HepG2 (cell line): ENCODE results near the gene NCBP2L. TPM values are rescaled to one million over a fixed set of nuclear protein-coding genes. Genes with fewer than 3 reads are reported as not detected.

Experiments
- ATAC-seq: fragments of 200-7000 bp; cut with Tn5 transposase; 3 replicates; pipeline ENCODE4 v1.9.1; 2020; ENCODE audit warnings: mild to moderate bottlenecking, moderate library complexity
- BruUV-seq: library from RNA; stranded (reverse); fragments of 400-500 nt; replicated peaks from 2 replicates; lab custom pipeline; 2021; lab: Mats Ljungman, UMichigan
- CTCF ChIA-PET: fragments of 300-600 bp; formaldehyde crosslinking; extraction: SDS; loops from one replicate; lab custom pipeline; 2021; ENCODE audit warnings: low total read pairs, inconsistent platforms, low intra/inter-chr PET ratio; lab: Yijun Ruan, JAX
- POLR2A ChIA-PET: fragments of 350-600 bp; sonication (Branson Sonifier 250); formaldehyde crosslinking; loops from one replicate; lab custom pipeline; 2020; ENCODE audit warnings: antibody characterized with exemption, inconsistent platforms; lab: Yijun Ruan, JAX
- DNase-seq: peaks from one replicate; pipeline ENCODE4 v3.0.0-alpha.2; 2015; ENCODE audit warnings: low spot score
- FAIRE-seq: peaks from 3 replicates; lab custom pipeline; 2011; peaks lifted over from hg19 to GRCh38; lab: Jason Lieb, UNC
- H2AFZ ChIP-seq: one replicate; pipeline ENCODE4 v1.6.1; 2011; ENCODE audit warnings: low read length, inconsistent platforms
- H3K27ac ChIP-seq: fragments of 300-600 bp; 3 replicates; pipeline ENCODE4 v1.8.0; 2011; ENCODE audit warnings: mixed run types, mild to moderate bottlenecking, mixed read lengths, low read length, inconsistent platforms; ENCODE audit not compliant: insufficient read depth; ENCODE audit errors: extremely low read length
- H3K27me3 ChIP-seq, 2 experiments: fragments of 200-600 bp in 1 of 2; 2 replicates in 1 of 2; 3 replicates in 1 of 2; pipeline versions ENCODE4 v1.6.0 to v1.8.0; 2011; ENCODE audit warnings: low read length in 2 of 2, mild to moderate bottlenecking in 2 of 2, moderate library complexity in 2 of 2, inconsistent platforms in 1 of 2; ENCODE audit not compliant: insufficient read depth in 2 of 2, control insufficient read depth in 1 of 2
- H3K36me3 ChIP-seq, 2 experiments: fragments of 200-600 bp in 1 of 2; replicated peaks in 1 of 2; 2 replicates in 1 of 2; 3 replicates in 1 of 2; pipeline versions ENCODE4 v1.5.1 to v1.8.0; 2011; ENCODE audit warnings: low read length in 2 of 2, inconsistent platforms in 1 of 2; ENCODE audit not compliant: insufficient read depth in 2 of 2, control insufficient read depth in 1 of 2
- H3K4me1 ChIP-seq: 2 replicates; pipeline ENCODE4 v1.5.1; 2012; ENCODE audit warnings: low read length, inconsistent platforms; ENCODE audit not compliant: insufficient read depth
- H3K4me2 ChIP-seq: 2 replicates; pipeline ENCODE4 v1.6.0; 2011; ENCODE audit warnings: low read depth, low read length, inconsistent platforms
- H3K4me3 ChIP-seq, 3 experiments: fragments of 200-600 bp in 1 of 3; sonication (generic), shearing (Covaris generic) in 1 of 3; replicated peaks in 1 of 3; 2 replicates each; pipeline ENCODE4 v1.5.1; 2011 to 2016; ENCODE audit warnings: low read length in 3 of 3, inconsistent platforms in 2 of 3, low read depth in 2 of 3, mild to moderate bottlenecking in 2 of 3, control low read depth in 1 of 3, mixed read lengths in 1 of 3; ENCODE audit not compliant: insufficient read depth in 1 of 3
- H3K79me2 ChIP-seq: one replicate; pipeline ENCODE4 v1.6.1; 2011; ENCODE audit warnings: low read length, inconsistent platforms; ENCODE audit not compliant: insufficient read depth
- H3K9ac ChIP-seq: 2 replicates; pipeline ENCODE4 v1.6.0; 2011; ENCODE audit warnings: mild to moderate bottlenecking, low read depth, low read length, inconsistent platforms; ENCODE audit not compliant: insufficient read depth
- H3K9me3 ChIP-seq: 2 replicates; pipeline ENCODE4 v1.5.1; 2012; ENCODE audit warnings: mild to moderate bottlenecking, low read length
- H4K20me1 ChIP-seq: 2 replicates; pipeline ENCODE4 v1.6.0; 2011; ENCODE audit warnings: inconsistent platforms, mild to moderate bottlenecking, low read length, moderate library complexity; ENCODE audit not compliant: insufficient read depth
- ARID2 ChIP-seq: sonication (generic); formaldehyde crosslinking; IDR thresholded peaks from 2 replicates; pipeline ENCODE4 v1.8.1; 2022; ENCODE audit warnings: mild to moderate bottlenecking, missing genetic modification reagents, borderline replicate concordance
- BCL3 ChIP-seq: sonication (generic); formaldehyde crosslinking; IDR thresholded peaks from 2 replicates; pipeline ENCODE4 v1.5.1; 2020; ENCODE audit warnings: mild to moderate bottlenecking, missing genetic modification reagents, moderate library complexity
- CCDC6 ChIP-seq: sonication (generic); formaldehyde crosslinking; IDR thresholded peaks from 2 replicates; pipeline ENCODE4 v1.8.1; 2022; ENCODE audit warnings: mild to moderate bottlenecking, missing genetic modification reagents, moderate library complexity
- CHD2 ChIP-seq: IDR thresholded peaks from 2 replicates; pipeline ENCODE4 v1.6.1; 2011; ENCODE audit warnings: low read depth, low read length, improper control_type of control experiment
- ETV6 ChIP-seq: sonication (generic); formaldehyde crosslinking; conservative IDR thresholded peaks from 2 replicates; pipeline ENCODE4 v1.4.0; 2020; ENCODE audit warnings: missing genetic modification reagents
- GTF3A ChIP-seq: sonication (generic); formaldehyde crosslinking; conservative IDR thresholded peaks from 2 replicates; pipeline ENCODE4 v1.4.0; 2020; ENCODE audit warnings: mild to moderate bottlenecking, missing genetic modification reagents
- HIC2 ChIP-seq: sonication (generic); formaldehyde crosslinking; IDR thresholded peaks from 2 replicates; pipeline ENCODE4 v1.9.0; 2022; ENCODE audit warnings: low read depth, missing genetic modification reagents
- IKZF1 ChIP-seq: fragments of 450-650 bp; IDR thresholded peaks from 2 replicates; pipeline ENCODE4 v1.7.1; 2016
- RAD21 ChIP-seq: fragments of 450-650 bp; formaldehyde crosslinking; IDR thresholded peaks from 2 replicates; pipeline ENCODE4 v1.5.0; 2020; ENCODE audit warnings: mild to moderate bottlenecking
- SIX4 ChIP-seq: sonication (generic); formaldehyde crosslinking; IDR thresholded peaks from 2 replicates; pipeline ENCODE4 v1.4.0; 2020; ENCODE audit warnings: missing genetic modification reagents
- THAP11 ChIP-seq: IDR thresholded peaks from 2 replicates; pipeline ENCODE4 v1.6.1; 2016; ENCODE audit warnings: missing biosample characterization, missing genetic modification reagents
- THAP7 ChIP-seq: sonication (generic); formaldehyde crosslinking; IDR thresholded peaks from 2 replicates; pipeline ENCODE4 v1.8.1; 2023; ENCODE audit warnings: mild to moderate bottlenecking, missing genetic modification reagents
- TRIM24 ChIP-seq: sonication (generic); formaldehyde crosslinking; IDR thresholded peaks from 2 replicates; pipeline ENCODE4 v1.8.0; 2022; ENCODE audit warnings: mild to moderate bottlenecking, missing genetic modification reagents
- ZFX ChIP-seq: sonication (generic); formaldehyde crosslinking; IDR thresholded peaks from 2 replicates; pipeline ENCODE4 v1.4.0; 2020; ENCODE audit warnings: mild to moderate bottlenecking, low read depth, missing genetic modification reagents, moderate library complexity
- ZNF205 ChIP-seq: IDR thresholded peaks from 2 replicates; pipeline ENCODE4 v1.6.1; 2018; ENCODE audit warnings: missing biosample characterization, missing genetic modification reagents
- ZNF468 ChIP-seq: sonication (generic); formaldehyde crosslinking; IDR thresholded peaks from 2 replicates; pipeline ENCODE4 v1.8.0; 2022; ENCODE audit warnings: mild to moderate bottlenecking, moderate library complexity, missing genetic modification reagents
- ZNF841 ChIP-seq: sonication (generic); formaldehyde crosslinking; IDR thresholded peaks from 2 replicates; pipeline ENCODE4 v1.8.1; 2023; ENCODE audit warnings: missing genetic modification reagents, borderline replicate concordance
- WGBS: methylation state at CpG from one replicate; pipeline ENCODE4 v1.1.6; 2017; ENCODE audit warnings: low lambda C conversion rate; 5-methylcytosine and 5-hydroxymethylcytosine counted together
- in situ Hi-C: cut with HindIII; loops from 2 replicates; pipeline ENCODE4 v1.10.0; 2017; ENCODE audit warnings: low pct_unique_long_range_greater_than_20kb; ENCODE audit not compliant: extremely low pct_ligation_motif_present
- intact Hi-C: fragments of 100-400 bp; cut with micrococcal nuclease; formaldehyde crosslinking; loops from one replicate; pipeline ENCODE4 v1.10.0; 2022; ENCODE audit not compliant: unreplicated experiment
- polyA plus RNA-seq, 8 experiments: library from polyadenylated mRNA; depleted of rRNA in 3 of 8; stranded (reverse) in 7 of 8; unstranded in 1 of 8; fragments of >200 nt; fragmentation: Illumina TruSeq in 4 of 8; extraction: Trizol in 4 of 8; gene quantifications; 2 replicates each; pipeline versions ENCODE4 v1.2.1 to v1.2.3, GENCODE V29; 2011 to 2016; ENCODE audit warnings: low read depth in 4 of 8, missing spikeins in 1 of 8, mixed read lengths in 1 of 8; ENCODE audit not compliant: insufficient read depth in 1 of 8
- total RNA-seq, 5 experiments: library from RNA; depleted of rRNA; stranded (reverse); fragments of >200 nt; fragmentation: Illumina TruSeq; extraction: Trizol; gene quantifications; 2 replicates each; pipeline ENCODE4 v1.2.3, GENCODE V29; 2016; ENCODE audit warnings: low read depth in 1 of 5

NCBP2L gene
- total and polyA plus RNA-seq, 2 of the 13 experiments (the other 11 are each of a cell fraction or from before 2014, with no cell fraction given), result not detected

GRCh38 chrX:107827852-107828251 lies 50.3 kb downstream of the NCBP2L start:
- ChIA-PET POLR2A (no interaction called here), CTCF (no interaction called here)
- no peak for FAIRE-seq
- 50% methylated on average over 2 of the region's 4 CpGs for whole genome bisulfite sequencing
- no peaks in the 10 kb centered on the region for H3K9me3 ChIP-seq
- intact Hi-C loops, result no loop called here
- no peak for ATAC-seq
- no peaks in the 10 kb centered on the region for H4K20me1 ChIP-seq
- BruUV-seq, result no TSS peak
- TF ChIP-seq THAP11 (CRISPR knock-in tag), result no peak
- no peak for TF ChIP-seq ZNF841 (CRISPR knock-in tag)
- no peak for TF ChIP-seq THAP7 (CRISPR knock-in tag)
- TF ChIP-seq TRIM24, result no peak
- TF ChIP-seq ETV6 (CRISPR knock-in tag), result no peak
- TF ChIP-seq ARID2 (CRISPR knock-in tag), result no peak
- TF ChIP-seq SIX4, result no peak
- TF ChIP-seq IKZF1, result no peak
- TF ChIP-seq GTF3A (CRISPR knock-in tag), result no peak
- no peak for TF ChIP-seq BCL3 (CRISPR knock-in tag)
- no peak for TF ChIP-seq RAD21 (CRISPR knock-in tag)
- no peak for TF ChIP-seq ZFX (CRISPR knock-in tag)
- TF ChIP-seq ZNF205 (CRISPR knock-in tag), result no peak
- no peak for TF ChIP-seq CHD2
- no peak for TF ChIP-seq HIC2 (CRISPR knock-in tag)
- no peak for TF ChIP-seq CCDC6 (CRISPR knock-in tag)
- no peak for TF ChIP-seq ZNF468 (CRISPR knock-in tag)
- TF ChIP-seq, all 625 proteins: peak for 0
- Histone ChIP-seq H3K27ac (no peak overlapping the region), H3K9ac (no peak overlapping the region), H3K36me3 (no peaks in the 10 kb centered on the region), H3K4me1 (no peaks in the 10 kb centered on the region), H3K79me2 (no peaks in the 10 kb centered on the region), H3K4me3 (no peak overlapping the region), H3K4me2 (no peak overlapping the region), H3K27me3 (peaks cover 1 to 13% of the 10 kb centered on the region in 2 experiments; a peak in 3 of 5 replicates), H2AFZ (no peak overlapping the region)
- in situ Hi-C loops, result no loop called here
- DNase-seq, result no peak
